Measurements from ENCODE around the gene GALNT9.

DNA sequence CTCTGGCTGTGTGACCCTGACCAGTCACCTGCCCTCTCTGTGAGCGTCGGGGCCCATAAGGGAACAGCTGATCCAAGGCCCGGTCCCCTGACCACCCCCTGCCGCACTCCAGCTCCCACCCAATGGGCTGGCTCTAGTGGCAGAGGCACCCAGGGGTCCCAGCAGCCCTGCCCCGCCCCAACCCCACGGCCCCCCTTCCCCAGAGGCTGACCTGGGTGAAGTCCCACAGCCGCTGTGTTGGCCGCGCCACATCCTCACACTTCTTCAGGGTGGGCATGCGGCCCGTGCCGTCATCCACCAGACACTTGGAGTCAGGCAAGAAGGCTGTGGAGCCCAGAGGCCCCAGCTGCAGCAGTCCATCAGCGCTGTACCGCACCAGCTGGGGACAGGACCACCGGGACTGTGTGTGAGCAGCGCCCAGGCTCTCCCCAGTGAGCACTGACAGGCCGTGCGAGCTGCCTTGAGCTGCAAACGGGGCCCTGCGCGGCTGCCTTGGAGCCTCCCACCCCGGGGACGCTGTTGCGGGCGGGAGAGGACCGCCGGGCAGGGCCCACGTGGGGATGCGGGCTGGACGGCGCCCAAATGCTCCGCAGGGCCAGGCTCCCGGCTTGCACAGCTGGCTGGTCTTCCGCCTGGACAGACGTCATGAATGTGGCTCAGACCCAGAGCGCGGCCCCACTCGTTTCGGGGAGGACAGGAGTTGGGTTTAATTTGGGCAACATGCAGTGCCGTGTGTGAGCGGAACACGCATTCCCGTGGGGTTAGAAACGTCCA, 131.6 kb downstream of the GALNT9 start:
- TF ChIP-seq, protein P1, sequence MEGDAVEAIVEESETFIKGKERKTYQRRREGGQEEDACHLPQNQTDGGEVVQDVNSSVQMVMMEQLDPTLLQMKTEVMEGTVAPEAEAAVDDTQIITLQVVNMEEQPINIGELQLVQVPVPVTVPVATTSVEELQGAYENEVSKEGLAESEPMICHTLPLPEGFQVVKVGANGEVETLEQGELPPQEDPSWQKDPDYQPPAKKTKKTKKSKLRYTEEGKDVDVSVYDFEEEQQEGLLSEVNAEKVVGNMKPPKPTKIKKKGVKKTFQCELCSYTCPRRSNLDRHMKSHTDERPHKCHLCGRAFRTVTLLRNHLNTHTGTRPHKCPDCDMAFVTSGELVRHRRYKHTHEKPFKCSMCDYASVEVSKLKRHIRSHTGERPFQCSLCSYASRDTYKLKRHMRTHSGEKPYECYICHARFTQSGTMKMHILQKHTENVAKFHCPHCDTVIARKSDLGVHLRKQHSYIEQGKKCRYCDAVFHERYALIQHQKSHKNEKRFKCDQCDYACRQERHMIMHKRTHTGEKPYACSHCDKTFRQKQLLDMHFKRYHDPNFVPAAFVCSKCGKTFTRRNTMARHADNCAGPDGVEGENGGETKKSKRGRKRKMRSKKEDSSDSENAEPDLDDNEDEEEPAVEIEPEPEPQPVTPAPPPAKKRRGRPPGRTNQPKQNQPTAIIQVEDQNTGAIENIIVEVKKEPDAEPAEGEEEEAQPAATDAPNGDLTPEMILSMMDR (IDR thresholded peaks at IDR 0.05): no peak
- no peak for TF ChIP-seq EP300 (IDR thresholded peaks at IDR 0.05)
- no peak for TF ChIP-seq POLR2A (IDR thresholded peaks at IDR 0.05)

Data from sigmoid colon (tissue), 4 donors.